Fibroblast of pulmonary artery (primary cell): ENCODE measurements around the gene RHBDD2.
"Not testable (repeated sequence)": the region's sequence is repeated elsewhere in the genome, so short reads cannot be mapped to it uniquely, and the experiment has no call there.

ENCODE experiments used
- DNase-seq: peaks from one replicate; pipeline ENCODE4 v3.0.0-alpha.2; 2010; ENCODE audit warnings: low read depth
- H3K4me3 ChIP-seq: replicated peaks from 2 replicates; pipeline ENCODE4 v1.5.1; 2011; ENCODE audit warnings: low read depth, mild to moderate bottlenecking, control low read depth, low read length, moderate library complexity
- TF ChIP-seq, protein P1 (sequence below): IDR thresholded peaks from 2 replicates; pipeline ENCODE4 v1.5.1; 2011; ENCODE audit warnings: mild to moderate bottlenecking, control low read depth, low read length, inconsistent platforms; ENCODE audit errors: missing control alignments

Gene RHBDD2

GRCh38 chr7:75854233-75854632, 24.6 kb upstream of the RHBDD2 start:
- TF ChIP-seq, protein P1, sequence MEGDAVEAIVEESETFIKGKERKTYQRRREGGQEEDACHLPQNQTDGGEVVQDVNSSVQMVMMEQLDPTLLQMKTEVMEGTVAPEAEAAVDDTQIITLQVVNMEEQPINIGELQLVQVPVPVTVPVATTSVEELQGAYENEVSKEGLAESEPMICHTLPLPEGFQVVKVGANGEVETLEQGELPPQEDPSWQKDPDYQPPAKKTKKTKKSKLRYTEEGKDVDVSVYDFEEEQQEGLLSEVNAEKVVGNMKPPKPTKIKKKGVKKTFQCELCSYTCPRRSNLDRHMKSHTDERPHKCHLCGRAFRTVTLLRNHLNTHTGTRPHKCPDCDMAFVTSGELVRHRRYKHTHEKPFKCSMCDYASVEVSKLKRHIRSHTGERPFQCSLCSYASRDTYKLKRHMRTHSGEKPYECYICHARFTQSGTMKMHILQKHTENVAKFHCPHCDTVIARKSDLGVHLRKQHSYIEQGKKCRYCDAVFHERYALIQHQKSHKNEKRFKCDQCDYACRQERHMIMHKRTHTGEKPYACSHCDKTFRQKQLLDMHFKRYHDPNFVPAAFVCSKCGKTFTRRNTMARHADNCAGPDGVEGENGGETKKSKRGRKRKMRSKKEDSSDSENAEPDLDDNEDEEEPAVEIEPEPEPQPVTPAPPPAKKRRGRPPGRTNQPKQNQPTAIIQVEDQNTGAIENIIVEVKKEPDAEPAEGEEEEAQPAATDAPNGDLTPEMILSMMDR: no peak
- H3K4me3 ChIP-seq: no peak overlapping the region
- peak; percentile 84 for DNase-seq

- not testable (repeated sequence) for DNase-seq, H3K4me3 ChIP-seq
Observed at GRCh38 chr7:75854813-75855345, 24.0 kb upstream of the RHBDD2 start.

GRCh38 chr7:75856536-75856935, 22.3 kb upstream of the RHBDD2 start:
- no peak for DNase-seq
- H3K4me3 ChIP-seq: no peak overlapping the region
- TF ChIP-seq, protein P1: no peak

- no peak for DNase-seq
- no peak overlapping the region for H3K4me3 ChIP-seq
- TF ChIP-seq, protein P1: no peak
Observed at GRCh38 chr7:75858410-75858809, 20.4 kb upstream of the RHBDD2 start.

DNA sequence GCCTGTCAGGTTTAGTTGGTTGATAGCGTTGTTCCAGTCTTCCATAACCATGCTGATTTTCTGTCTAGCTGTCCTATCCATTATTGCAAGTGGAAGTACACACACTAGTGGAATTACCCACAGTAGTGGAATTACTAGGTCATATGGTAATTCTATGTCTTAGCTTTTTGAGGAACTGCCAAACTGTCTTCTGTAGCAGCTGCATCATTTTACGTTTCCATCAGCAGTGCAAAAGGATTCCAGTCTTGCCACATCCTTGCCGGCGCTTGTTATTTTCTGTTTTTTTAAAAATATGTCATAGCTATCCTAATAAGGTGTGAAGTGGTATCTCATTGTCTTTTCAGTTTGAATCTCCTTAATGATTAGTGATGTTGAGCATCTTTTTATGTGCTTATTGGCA, 17.2 kb upstream of the RHBDD2 start:
- TF ChIP-seq, protein P1: no peak
- peak; percentile 86 for DNase-seq
- H3K4me3 ChIP-seq: no peak overlapping the region

- H3K4me3 ChIP-seq, DNase-seq: not testable (repeated sequence)
Observed at GRCh38 chr7:75864251-75864650, 14.6 kb upstream of the RHBDD2 start.

- no peak for DNase-seq
- no peak overlapping the region for H3K4me3 ChIP-seq
- TF ChIP-seq, protein P1: no peak
Observed at GRCh38 chr7:75866114-75866488, 12.7 kb upstream of the RHBDD2 start.

- TF ChIP-seq, protein P1: peak; percentile 99
- peak; percentile 80 for DNase-seq
- no peak overlapping the region for H3K4me3 ChIP-seq
Observed at GRCh38 chr7:75866489-75867389, 12.1 kb upstream of the RHBDD2 start.
